Gastroesophageal sphincter (tissue), 4 donors: ENCODE measurements around the gene SLC30A4. TPM values are rescaled to one million over a fixed set of nuclear protein-coding genes. Genes with fewer than 3 reads are reported as not detected.

Experiments used
- ATAC-seq: fragments of 150-250 bp; one replicate; pipeline ENCODE4 v1.9.1; 2016; ENCODE audit warnings: mild to moderate bottlenecking, moderate library complexity
- H3K27ac ChIP-seq, 4 donors: fragments of 200-600 bp; sonication (generic) in 3 of 4; 1 replicate in 3 of 4; 2 replicates in 1 of 4; pipeline ENCODE4 v1.5.1; 2016 to 2019
- H3K27me3 ChIP-seq: fragments of 200-600 bp; sonication (generic); one replicate; pipeline ENCODE4 v1.5.1; 2019
- H3K36me3 ChIP-seq, 2 donors: fragments of 200-600 bp; sonication (generic); one replicate each; pipeline ENCODE4 v1.5.1; 2019; ENCODE audit warnings: control low read depth in 1 of 2
- H3K4me1 ChIP-seq, 3 donors: fragments of 200-600 bp; sonication (generic); 1 replicate in 2 of 3; 2 replicates in 1 of 3; pipeline ENCODE4 v1.5.1; 2016 to 2019; ENCODE audit warnings: control low read depth in 2 of 3
- H3K4me3 ChIP-seq, 2 donors: fragments of 200-600 bp; sonication (generic); one replicate each; pipeline ENCODE4 v1.5.1; 2019; ENCODE audit warnings: mild to moderate bottlenecking in 1 of 2, moderate library complexity in 1 of 2
- H3K9me3 ChIP-seq, 3 donors: fragments of 200-600 bp; sonication (generic); one replicate each; pipeline ENCODE4 v1.5.1; 2017 to 2019; ENCODE audit warnings: control low read depth in 2 of 3
- CTCF ChIP-seq, 4 experiments: fragments of 200-600 bp in 2 of 4; fragments of 450-650 bp in 2 of 4; sonication (generic) in 1 of 4; IDR thresholded peaks; one replicate each; pipeline ENCODE4 v1.5.1; 2017 to 2019; ENCODE audit warnings: antibody characterized with exemption in 4 of 4, mild to moderate bottlenecking in 2 of 4, moderate library complexity in 2 of 4
- EP300 ChIP-seq: sonication (generic); formaldehyde crosslinking; IDR thresholded peaks from one replicate; pipeline ENCODE4 v1.6.1; 2017; ENCODE audit warnings: antibody characterized with exemption, mild to moderate bottlenecking
- POLR2A ChIP-seq, 2 donors: fragments of 450-650 bp; IDR thresholded peaks; one replicate each; pipeline ENCODE4 v1.6.1; 2017; ENCODE audit warnings: antibody characterized with exemption in 2 of 2, mild to moderate bottlenecking in 2 of 2, moderate library complexity in 1 of 2
- POLR2AphosphoS5 ChIP-seq: sonication (generic); formaldehyde crosslinking; IDR thresholded peaks from one replicate; pipeline ENCODE4 v1.6.1; 2017; ENCODE audit warnings: antibody characterized with exemption
- WGBS, 2 donors: methylation state at CpG; one replicate each; pipeline ENCODE4 v1.1.5; 2018; ENCODE audit warnings: low coverage in 1 of 2; 5-methylcytosine and 5-hydroxymethylcytosine counted together
- total RNA-seq, 4 donors: library from RNA; depleted of rRNA; stranded (reverse); fragments of >200 nt; gene quantifications; one replicate each; pipeline ENCODE4 v1.1.0, GENCODE V29; 2016

SLC30A4 gene
- total RNA-seq, 4 donors from 2014 or later: 9.7 to 14.6 (median 12.2) TPM

DNA sequence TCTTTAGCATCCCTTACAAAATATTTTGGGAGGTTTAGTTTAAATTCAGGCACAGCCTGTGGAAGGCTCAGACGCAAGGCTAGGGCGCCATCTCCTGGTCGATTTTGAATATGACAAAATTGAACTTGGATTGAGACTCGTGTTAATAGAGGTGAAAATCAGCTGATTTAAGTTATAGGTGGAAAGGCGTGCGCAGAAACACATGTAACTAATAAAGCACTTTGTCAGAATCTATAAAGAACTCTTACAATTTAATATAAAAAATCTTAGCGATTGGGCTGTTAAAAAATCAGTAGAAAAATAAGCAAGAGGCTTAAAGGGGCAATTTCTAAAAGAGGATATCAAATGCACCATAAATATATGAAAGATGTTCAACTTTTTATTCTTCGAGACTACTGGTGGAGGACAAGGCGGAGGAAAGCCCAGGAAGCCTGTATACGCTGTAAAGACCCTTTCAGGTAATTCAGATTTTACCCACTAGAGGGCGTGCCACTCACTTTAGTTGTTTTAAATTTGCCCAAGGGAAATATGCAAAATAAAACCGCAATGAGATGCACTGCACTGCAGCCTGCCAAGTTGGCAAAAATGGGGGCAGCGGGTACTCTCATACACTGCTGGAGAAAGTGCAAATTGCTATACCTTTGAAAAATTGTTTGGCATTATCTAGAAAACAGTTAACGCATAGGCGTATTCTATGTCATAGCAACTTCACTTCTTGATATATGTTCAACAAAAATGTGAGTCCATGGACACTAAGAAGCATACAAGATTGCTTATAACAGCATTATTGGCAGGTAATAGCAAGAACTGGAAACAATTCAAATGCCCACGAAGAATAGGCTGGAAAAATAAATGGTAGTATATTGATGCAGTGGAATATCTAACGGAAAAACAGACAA is 64.7 kb downstream of the SLC30A4 start:
- WGBS, 2 donors: 0 to 2% methylated on average over 17 of the region's 17 CpGs
- TF ChIP-seq CTCF (IDR thresholded peaks at IDR 0.05) (peak; percentile 75 to 82 (median 78)), POLR2AphosphoS5 (no peak)
- ATAC-seq: peak; percentile 82

DNA sequence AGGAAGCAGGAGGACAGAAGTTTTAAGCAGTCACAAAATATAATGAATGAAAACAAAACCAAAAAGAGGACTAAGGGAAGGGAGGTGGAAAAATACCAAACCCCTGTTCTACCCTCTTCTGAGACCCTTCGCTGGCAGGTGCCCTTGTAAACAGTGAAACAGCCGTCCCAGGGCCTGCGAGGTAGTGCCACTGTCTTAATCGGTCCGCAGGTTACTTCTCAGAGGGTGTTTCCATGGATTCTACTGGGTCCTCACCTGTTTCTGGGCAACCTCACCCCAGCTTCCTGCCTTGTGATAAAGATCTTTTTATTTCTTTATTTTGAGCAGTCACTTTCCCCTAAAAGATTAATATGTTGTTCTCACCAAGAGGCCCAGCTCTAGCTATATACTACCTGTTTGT is 65.3 kb downstream of the SLC30A4 start:
- no peak overlapping the region for H3K4me3 ChIP-seq
- H3K9me3 ChIP-seq: no peaks in the 10 kb centered on the region
- H3K27me3 ChIP-seq: no peaks in the 10 kb centered on the region
- no peak for ATAC-seq
- 36 to 60% methylated on average over 2 to 5 of the region's 5 CpGs for WGBS, 2 donors
- peaks cover 0 to 16% (median 0%) of the 10 kb centered on the region in 3 donors for H3K4me1 ChIP-seq
- TF ChIP-seq EP300 (no peak), CTCF (IDR thresholded peaks at IDR 0.05) (no peak), POLR2A (IDR thresholded peaks at IDR 0.05) (no peak), POLR2AphosphoS5 (no peak)
- H3K36me3 ChIP-seq: no peaks in the 10 kb centered on the region
- peak overlapping the region in 1 of 4 donors; percentile 67 for H3K27ac ChIP-seq

More for the DNA sequence above, 64.7 kb downstream of the SLC30A4 start:
- Histone ChIP-seq H3K9me3 (no peaks in the 10 kb centered on the region), H3K27me3 (no peaks in the 10 kb centered on the region), H3K27ac (peak overlapping the region; percentile 64 to 82 (median 80)), H3K4me3 (peak overlapping the region; percentile 50 to 67), H3K36me3 (no peaks in the 10 kb centered on the region), H3K4me1 (peaks cover 0 to 16% (median 0%) of the 10 kb centered on the region in 3 donors)

- H3K4me3 ChIP-seq: no peak overlapping the region
- peaks cover 0 to 16% (median 0%) of the 10 kb centered on the region in 3 donors for H3K4me1 ChIP-seq
- 37 to 68% methylated on average over 7 to 12 of the region's 22 CpGs for WGBS, 2 donors
- H3K27me3 ChIP-seq: no peaks in the 10 kb centered on the region
- peak overlapping the region in 2 of 4 donors; percentile 37 to 67 for H3K27ac ChIP-seq
- peak; percentile 57 for ATAC-seq
- H3K9me3 ChIP-seq: no peaks in the 10 kb centered on the region
- TF ChIP-seq POLR2A (IDR thresholded peaks at IDR 0.05) (no peak), CTCF (IDR thresholded peaks at IDR 0.05) (no peak), POLR2AphosphoS5 (peak; percentile 30)
- no peaks in the 10 kb centered on the region for H3K36me3 ChIP-seq
Observed at GRCh38 chr15:45456212-45457106, 66.1 kb downstream of the SLC30A4 start.

DNA sequence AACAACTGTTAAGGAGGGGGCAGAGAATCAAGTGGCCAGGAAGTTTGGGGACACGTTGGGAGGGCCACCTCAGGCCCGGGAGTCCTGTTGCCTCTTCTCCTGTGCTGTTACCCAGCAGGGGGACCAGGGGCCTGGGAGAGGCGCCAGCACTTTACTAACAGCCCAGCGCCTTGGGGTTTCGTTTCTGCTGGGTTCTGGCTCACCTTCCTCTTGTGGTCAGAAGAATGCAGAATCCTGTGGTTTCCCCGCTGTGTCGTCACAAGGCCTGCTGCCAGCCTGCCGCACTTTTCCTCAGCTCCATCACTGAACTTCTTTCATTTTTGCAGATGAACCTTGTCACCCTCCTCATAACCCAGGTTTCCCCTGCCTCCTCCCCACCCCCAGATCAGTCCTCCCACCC is 67.7 kb downstream of the SLC30A4 start:
- H3K9me3 ChIP-seq: no peaks in the 10 kb centered on the region
- H3K27ac ChIP-seq: no peak overlapping the region
- TF ChIP-seq POLR2AphosphoS5: no peak
- TF ChIP-seq EP300: no peak
- no peak for TF ChIP-seq POLR2A (IDR thresholded peaks at IDR 0.05)
- no peak for TF ChIP-seq CTCF (IDR thresholded peaks at IDR 0.05)
- no peak overlapping the region for H3K4me3 ChIP-seq
- H3K36me3 ChIP-seq: no peaks in the 10 kb centered on the region
- ATAC-seq: no peak
- H3K27me3 ChIP-seq: no peaks in the 10 kb centered on the region
- 57 to 65% methylated on average over 5 to 8 of the region's 8 CpGs for WGBS, 2 donors
- peaks cover 0 to 16% (median 0%) of the 10 kb centered on the region in 3 donors for H3K4me1 ChIP-seq
